H7 (cell line): Measurements from ENCODE around the gene CLK4. TPM values are rescaled to one million over a fixed set of nuclear protein-coding genes. Genes with fewer than 3 reads are reported as not detected.

Experiments
- DNase-seq: peaks from one replicate; pipeline ENCODE4 v3.0.0; 2012
- H3K27me3 ChIP-seq: 2 replicates; pipeline ENCODE4 v1.6.0; 2011; ENCODE audit warnings: mild to moderate bottlenecking, low read length; ENCODE audit not compliant: control insufficient read depth, insufficient read depth
- H3K36me3 ChIP-seq: replicated peaks from 2 replicates; pipeline ENCODE4 v1.5.1; 2011; ENCODE audit warnings: low read length; ENCODE audit not compliant: control insufficient read depth, insufficient read depth
- H3K4me3 ChIP-seq: 2 replicates; pipeline ENCODE4 v1.5.1; 2011; ENCODE audit warnings: low read depth, mild to moderate bottlenecking, control low read depth, low read length, moderate library complexity; ENCODE audit not compliant: insufficient read depth
- total RNA-seq: library from RNA; depleted of rRNA; stranded (reverse); fragments of >200 nt; shearing (Covaris generic); gene quantifications from 2 replicates; pipeline ENCODE4 v1.2.3, GENCODE V29; 2014

CLK4 gene
- total RNA-seq, 1 experiment from 2014 or later: 6.1 TPM

- Histone ChIP-seq H3K27me3 (no peaks in the 10 kb centered on the region), H3K36me3 (peaks cover 10% of the 10 kb centered on the region), H3K4me3 (no peak overlapping the region)
- DNase-seq: no peak
Measured at GRCh38 chr5:178622679-178623247, 4.1 kb downstream of the CLK4 start.

- Histone ChIP-seq H3K27me3 (no peaks in the 10 kb centered on the region), H3K4me3 (no peak overlapping the region), H3K36me3 (peaks cover 12% of the 10 kb centered on the region)
- peak; percentile 33 for DNase-seq
Measured at GRCh38 chr5:178619390-178619789, 7.5 kb downstream of the CLK4 start.

GRCh38 chr5:178612299-178612698, 14.6 kb downstream of the CLK4 start:
- Histone ChIP-seq H3K4me3 (no peak overlapping the region), H3K27me3 (no peaks in the 10 kb centered on the region), H3K36me3 (peaks cover 10% of the 10 kb centered on the region)
- DNase-seq: no peak

- Histone ChIP-seq H3K36me3 (peaks cover 17% of the 10 kb centered on the region), H3K27me3 (no peaks in the 10 kb centered on the region), H3K4me3 (no peak overlapping the region)
- DNase-seq: no peak
Measured at GRCh38 chr5:178606269-178606668, 20.6 kb downstream of the CLK4 start.

- Histone ChIP-seq H3K27me3 (no peaks in the 10 kb centered on the region), H3K36me3 (peaks cover 17% of the 10 kb centered on the region), H3K4me3 (no peak overlapping the region)
- DNase-seq: no peak
Measured at GRCh38 chr5:178605788-178606187, 21.1 kb downstream of the CLK4 start.

- Histone ChIP-seq H3K4me3 (no peak overlapping the region), H3K36me3 (peaks cover 17% of the 10 kb centered on the region), H3K27me3 (no peaks in the 10 kb centered on the region)
- DNase-seq: no peak
Measured at GRCh38 chr5:178602752-178603151, 24.1 kb downstream of the CLK4 start.

- H3K27me3 ChIP-seq: no peaks in the 10 kb centered on the region; the same call in 1 of the 2 replicates
- H3K36me3 ChIP-seq: no peaks in the 10 kb centered on the region
- no peak overlapping the region for H3K4me3 ChIP-seq
- no peak for DNase-seq
Measured at GRCh38 chr5:178595750-178596149, 31.1 kb downstream of the CLK4 start.

- Histone ChIP-seq H3K4me3 (no peak overlapping the region), H3K27me3 (no peaks in the 10 kb centered on the region; the same call in 1 of the 2 replicates), H3K36me3 (no peaks in the 10 kb centered on the region)
- DNase-seq: no peak
Measured at GRCh38 chr5:178595150-178595549, 31.7 kb downstream of the CLK4 start.

GRCh38 chr5:178590924-178591423, 35.9 kb downstream of the CLK4 start:
- Histone ChIP-seq H3K4me3 (no peak overlapping the region), H3K27me3 (peaks cover 19% of the 10 kb centered on the region), H3K36me3 (no peaks in the 10 kb centered on the region)
- no peak for DNase-seq

- Histone ChIP-seq H3K4me3 (peak within 1 kb of the TSS; percentile 62), H3K27me3 (peaks cover 19% of the 10 kb centered on the region), H3K36me3 (no peaks in the 10 kb centered on the region)
- peak; percentile 92 for DNase-seq
Measured at GRCh38 chr5:178590141-178590923, 36.5 kb downstream of the CLK4 start, which contains the start of gene COL23A1. Gene COL23A1, minus strand, starts transcription at chr5:178590393.

- H3K36me3 ChIP-seq: no peaks in the 10 kb centered on the region
- peak; percentile 83 for DNase-seq
- peaks cover 19% of the 10 kb centered on the region for H3K27me3 ChIP-seq
- peak overlapping the region; percentile 62 for H3K4me3 ChIP-seq
Measured at GRCh38 chr5:178589180-178590140, 37.4 kb downstream of the CLK4 start.

GRCh38 chr5:178588769-178589168, 38.1 kb downstream of the CLK4 start:
- DNase-seq: peak; percentile 50
- H3K36me3 ChIP-seq: no peaks in the 10 kb centered on the region
- H3K4me3 ChIP-seq: peak overlapping the region; percentile 62
- H3K27me3 ChIP-seq: peaks cover 19% of the 10 kb centered on the region

- Histone ChIP-seq H3K36me3 (no peaks in the 10 kb centered on the region), H3K27me3 (peaks cover 19% of the 10 kb centered on the region), H3K4me3 (no peak overlapping the region)
- DNase-seq: peak; percentile 59
Measured at GRCh38 chr5:178587763-178588611, 38.9 kb downstream of the CLK4 start.
